Loucy (cell line): Measurements from ENCODE around the gene MBOAT7.

Source experiments
- H2AFZ ChIP-seq: fragments of 200-600 bp; sonication (generic); 2 replicates; pipeline ENCODE4 v1.6.0; 2016; ENCODE audit warnings: antibody characterized with exemption, mild to moderate bottlenecking, low read length, moderate library complexity
- H3F3A ChIP-seq: fragments of 200-600 bp; 2 replicates; pipeline ENCODE4 v1.6.0; 2016; ENCODE audit warnings: antibody characterized with exemption, low read depth, mild to moderate bottlenecking
- H3K27me3 ChIP-seq: fragments of 200-600 bp; sonication (generic); 2 replicates; pipeline ENCODE4 v1.6.1; 2014; ENCODE audit warnings: low read length, mild to moderate bottlenecking; ENCODE audit not compliant: insufficient read depth, poor library complexity, severe bottlenecking
- H3K36me3 ChIP-seq: fragments of 200-600 bp; sonication (generic); 2 replicates; pipeline ENCODE4 v1.6.1; 2016; ENCODE audit warnings: low read length; ENCODE audit not compliant: insufficient read depth
- H3K4me1 ChIP-seq: fragments of 200-600 bp; sonication (generic); 2 replicates; pipeline ENCODE4 v1.5.1; 2014; ENCODE audit warnings: low read length, mild to moderate bottlenecking; ENCODE audit not compliant: insufficient read depth, poor library complexity, severe bottlenecking
- H3K4me2 ChIP-seq: fragments of 200-600 bp; sonication (generic); 2 replicates; pipeline ENCODE4 v1.6.0; 2014; ENCODE audit warnings: antibody characterized with exemption, low read length, low read depth, mild to moderate bottlenecking; ENCODE audit not compliant: poor library complexity, severe bottlenecking
- H3K4me3 ChIP-seq: fragments of 200-600 bp; sonication (generic); 2 replicates; pipeline ENCODE4 v1.5.1; 2014; ENCODE audit warnings: low read length, mild to moderate bottlenecking, mixed read lengths; ENCODE audit not compliant: poor library complexity, severe bottlenecking
- H3K79me2 ChIP-seq: fragments of 200-600 bp; sonication (generic); 2 replicates; pipeline ENCODE4 v1.6.1; 2014; ENCODE audit warnings: low read length; ENCODE audit not compliant: insufficient read depth
- H3K9ac ChIP-seq: fragments of 200-600 bp; sonication (generic); 2 replicates; pipeline ENCODE4 v1.6.0; 2014; ENCODE audit warnings: mild to moderate bottlenecking, low read depth, low read length, moderate library complexity; ENCODE audit not compliant: poor library complexity, severe bottlenecking
- H3K9me2 ChIP-seq: fragments of 200-600 bp; sonication (generic); replicated peaks from 2 replicates; pipeline ENCODE4 v1.6.1; 2016; ENCODE audit warnings: low read depth, low read length, mixed read lengths
- H3K9me3 ChIP-seq: fragments of 200-600 bp; sonication (generic); 2 replicates; pipeline ENCODE4 v1.6.1; 2014; ENCODE audit warnings: mild to moderate bottlenecking, antibody characterized with exemption, low read length, low read depth; ENCODE audit not compliant: insufficient read depth
- H4K20me1 ChIP-seq: fragments of 200-600 bp; sonication (generic); 2 replicates; pipeline ENCODE4 v1.6.0; 2014; ENCODE audit warnings: antibody characterized with exemption, low read length, mild to moderate bottlenecking; ENCODE audit not compliant: insufficient read depth, poor library complexity, severe bottlenecking
- EZH2phosphoT487 ChIP-seq: fragments of 200-600 bp; IDR thresholded peaks from 2 replicates; pipeline ENCODE4 v1.6.1; 2018; ENCODE audit warnings: antibody characterized with exemption, mild to moderate bottlenecking, moderate library complexity, borderline replicate concordance
- TF ChIP-seq, protein P1 (sequence below): fragments of 200-600 bp; sonication (generic); conservative IDR thresholded peaks from 2 replicates; pipeline ENCODE4 v1.5.1; 2014; ENCODE audit warnings: mild to moderate bottlenecking, antibody characterized with exemption, low read length

The MBOAT7 gene

DNA sequence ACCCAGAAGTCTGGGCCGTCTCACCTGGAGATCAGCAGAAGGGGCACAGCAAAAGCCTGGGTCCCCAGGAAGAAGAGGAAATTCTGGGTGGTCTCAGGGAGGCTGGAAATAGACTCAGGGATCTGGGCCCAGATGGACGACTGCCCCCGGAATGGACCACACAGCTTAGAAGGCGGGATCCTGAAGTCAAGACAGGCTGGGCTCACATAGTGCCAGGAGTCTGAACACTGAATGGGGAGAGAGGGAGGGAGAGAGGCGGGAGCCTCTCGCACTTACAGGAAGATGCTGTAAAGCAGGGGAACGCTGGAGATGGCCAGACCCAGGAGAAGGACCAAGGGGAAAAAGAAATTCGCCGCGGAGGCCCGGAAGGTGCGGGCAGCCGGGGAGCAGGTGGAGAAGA lies 28.5 kb downstream of the MBOAT7 start:
- Histone ChIP-seq H3K9me2 (no peaks in the 10 kb centered on the region), H3F3A (no peaks in the 10 kb centered on the region), H3K4me1 (peaks cover 21% of the 10 kb centered on the region), H2AFZ (no peak overlapping the region), H3K36me3 (peaks cover 11% of the 10 kb centered on the region; the same call in 1 of the 2 replicates), H3K27me3 (no peaks in the 10 kb centered on the region), H3K9ac (peak overlapping the region; percentile 86), H3K79me2 (peaks cover 39% of the 10 kb centered on the region), H4K20me1 (peaks cover 12% of the 10 kb centered on the region), H3K9me3 (no peaks in the 10 kb centered on the region), H3K4me3 (peak overlapping the region; percentile 87), H3K4me2 (peak overlapping the region; percentile 95)
- TF ChIP-seq, protein P1, sequence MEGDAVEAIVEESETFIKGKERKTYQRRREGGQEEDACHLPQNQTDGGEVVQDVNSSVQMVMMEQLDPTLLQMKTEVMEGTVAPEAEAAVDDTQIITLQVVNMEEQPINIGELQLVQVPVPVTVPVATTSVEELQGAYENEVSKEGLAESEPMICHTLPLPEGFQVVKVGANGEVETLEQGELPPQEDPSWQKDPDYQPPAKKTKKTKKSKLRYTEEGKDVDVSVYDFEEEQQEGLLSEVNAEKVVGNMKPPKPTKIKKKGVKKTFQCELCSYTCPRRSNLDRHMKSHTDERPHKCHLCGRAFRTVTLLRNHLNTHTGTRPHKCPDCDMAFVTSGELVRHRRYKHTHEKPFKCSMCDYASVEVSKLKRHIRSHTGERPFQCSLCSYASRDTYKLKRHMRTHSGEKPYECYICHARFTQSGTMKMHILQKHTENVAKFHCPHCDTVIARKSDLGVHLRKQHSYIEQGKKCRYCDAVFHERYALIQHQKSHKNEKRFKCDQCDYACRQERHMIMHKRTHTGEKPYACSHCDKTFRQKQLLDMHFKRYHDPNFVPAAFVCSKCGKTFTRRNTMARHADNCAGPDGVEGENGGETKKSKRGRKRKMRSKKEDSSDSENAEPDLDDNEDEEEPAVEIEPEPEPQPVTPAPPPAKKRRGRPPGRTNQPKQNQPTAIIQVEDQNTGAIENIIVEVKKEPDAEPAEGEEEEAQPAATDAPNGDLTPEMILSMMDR, result no peak
- no peak for TF ChIP-seq EZH2phosphoT487

DNA sequence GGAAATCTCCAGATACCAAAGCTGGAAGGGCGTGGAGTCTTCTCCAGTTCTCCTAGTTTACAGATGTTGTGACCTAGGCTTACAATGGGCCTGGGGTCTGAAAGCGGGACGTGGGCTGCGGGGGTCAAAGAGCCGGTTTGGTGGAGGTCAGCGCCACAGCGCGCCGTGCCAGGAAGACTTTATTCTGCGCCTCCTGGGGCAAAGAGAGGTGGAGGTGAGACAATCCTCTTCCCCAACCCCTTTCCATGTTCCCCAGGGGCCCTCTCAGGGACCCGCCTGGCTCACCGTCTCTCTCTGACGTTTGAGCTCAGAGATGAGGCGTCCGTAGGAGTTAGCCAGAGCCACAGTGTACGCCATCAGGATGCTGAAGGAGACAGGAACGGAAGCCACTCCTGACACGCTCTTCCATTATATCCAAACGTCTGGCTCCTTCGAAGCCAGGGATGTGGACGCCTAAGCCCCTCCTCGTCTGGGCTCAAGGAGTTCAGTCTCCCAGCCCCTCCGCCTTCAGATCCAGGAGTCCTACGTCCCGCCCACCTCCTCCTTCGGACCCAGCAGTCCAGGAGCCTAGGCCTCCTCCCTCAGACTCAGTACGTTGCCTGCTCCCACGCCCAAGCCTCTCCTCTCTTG lies 29.1 kb downstream of the MBOAT7 start:
- Histone ChIP-seq H3K9me2 (no peaks in the 10 kb centered on the region), H3K36me3 (peaks cover 16% of the 10 kb centered on the region; the same call in 1 of the 2 replicates), H4K20me1 (peaks cover 12% of the 10 kb centered on the region), H3K4me2 (peak overlapping the region; percentile 95), H3K4me3 (peak overlapping the region; percentile 87), H3K9ac (peak overlapping the region; percentile 86), H3K4me1 (peaks cover 21% of the 10 kb centered on the region), H2AFZ (peak overlapping the region; percentile 95), H3F3A (no peaks in the 10 kb centered on the region), H3K9me3 (no peaks in the 10 kb centered on the region), H3K79me2 (peaks cover 39% of the 10 kb centered on the region), H3K27me3 (no peaks in the 10 kb centered on the region)
- TF ChIP-seq, protein P1, result no peak

DNA sequence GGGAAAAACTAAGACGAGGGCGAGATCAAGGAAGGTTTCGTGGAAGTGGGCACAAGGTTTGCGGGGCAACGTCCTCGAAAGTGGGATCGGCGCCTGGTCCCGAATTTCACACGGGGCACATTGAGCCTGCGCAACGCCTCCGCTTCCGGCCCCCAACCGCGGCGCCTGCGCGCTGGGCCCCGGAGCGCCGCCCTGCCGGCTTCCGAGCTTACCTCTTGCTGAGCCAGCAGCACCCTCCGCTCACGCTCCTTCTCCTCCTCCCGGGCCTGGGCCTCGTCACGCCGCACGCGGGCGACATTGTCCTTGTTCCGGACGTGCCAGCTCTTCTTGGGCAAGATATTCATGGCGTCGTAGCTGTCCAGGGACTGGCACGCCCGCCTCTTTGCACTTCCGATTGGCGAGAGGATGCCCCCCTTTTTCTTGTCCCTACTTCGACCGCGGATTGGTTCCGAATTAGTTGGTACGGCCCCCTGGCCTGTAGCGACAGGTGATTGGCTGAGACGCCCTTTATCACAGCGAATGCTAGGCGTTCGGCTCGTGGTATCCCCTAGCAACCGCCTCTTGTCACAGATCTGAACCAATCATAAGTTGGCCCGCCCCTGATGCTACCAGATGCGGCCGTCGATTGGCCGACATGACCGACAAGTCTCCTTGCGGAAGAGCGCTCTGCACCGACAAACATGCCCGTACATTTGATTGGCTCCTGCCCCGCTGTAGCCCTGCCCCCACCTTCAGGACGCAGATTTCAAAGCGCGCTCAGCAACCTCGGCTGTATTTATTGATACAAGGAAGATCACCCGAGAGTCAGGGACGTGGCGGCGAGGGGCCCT lies 29.8 kb downstream of the MBOAT7 start, which contains the start of gene LENG1:
LENG1 (minus strand) TSS at position 370 of the 830 bp plus-strand sequence; CDS start at position 344, 26 bp downstream.
- Histone ChIP-seq H3K9me2 (no peaks in the 10 kb centered on the region), H3K4me2 (peak within 1 kb of the TSS; percentile 95), H3K36me3 (peaks cover 23% of the 10 kb centered on the region; the same call in 1 of the 2 replicates), H2AFZ (peak within 1 kb of the TSS; percentile 95), H4K20me1 (peaks cover 12% of the 10 kb centered on the region), H3K9me3 (no peaks in the 10 kb centered on the region), H3K9ac (peak within 1 kb of the TSS; percentile 86), H3K4me1 (peaks cover 21% of the 10 kb centered on the region), H3K79me2 (peaks cover 39% of the 10 kb centered on the region), H3K27me3 (no peaks in the 10 kb centered on the region), H3K4me3 (peak within 1 kb of the TSS; percentile 87), H3F3A (peaks cover 5% of the 10 kb centered on the region; the same call in 1 of the 2 replicates)
- TF ChIP-seq, protein P1, result peak; percentile 41
- no peak for TF ChIP-seq EZH2phosphoT487
